ENCODE data around the gene ZMYND8.
"Not testable (repeated sequence)": the region's sequence is repeated elsewhere in the genome, so short reads cannot be mapped to it uniquely, and the experiment has no call there.

Gene ZMYND8

GRCh38 chr20:47356526-47357295, at the start of gene ZMYND8:
ZMYND8 (minus strand) TSS chr20:47356699; CDS start chr20:47356670, 29 bp downstream.
- peak; percentile 83 for DNase-seq

GRCh38 chr20:47405775-47406325, 49.4 kb upstream of the ZMYND8 start:
- no peak for DNase-seq

GRCh38 chr20:47400685-47401084, 44.2 kb upstream of the ZMYND8 start:
- DNase-seq: no peak

GRCh38 chr20:47397652-47398301, 41.3 kb upstream of the ZMYND8 start:
- no peak for DNase-seq

GRCh38 chr20:47396762-47397476, 40.4 kb upstream of the ZMYND8 start:
- DNase-seq: no peak

GRCh38 chr20:47393796-47394514, 37.5 kb upstream of the ZMYND8 start:
- DNase-seq: not testable (repeated sequence)

GRCh38 chr20:47392721-47393073, 36.2 kb upstream of the ZMYND8 start:
- DNase-seq: no peak

GRCh38 chr20:47392015-47392720, 35.7 kb upstream of the ZMYND8 start:
- DNase-seq: no peak

- DNase-seq: no peak
Observed at GRCh38 chr20:47391276-47392010, 34.9 kb upstream of the ZMYND8 start.

GRCh38 chr20:47389867-47390347, 33.4 kb upstream of the ZMYND8 start:
- DNase-seq: no peak

- DNase-seq: not testable (repeated sequence)
Observed at GRCh38 chr20:47385968-47386367, 29.5 kb upstream of the ZMYND8 start.

GRCh38 chr20:47382746-47383415, 26.4 kb upstream of the ZMYND8 start:
- no peak for DNase-seq

GRCh38 chr20:47380481-47380880, 24.0 kb upstream of the ZMYND8 start:
- no peak for DNase-seq

GRCh38 chr20:47379433-47380150, 23.1 kb upstream of the ZMYND8 start:
- DNase-seq: no peak

GRCh38 chr20:47377122-47377722, 20.7 kb upstream of the ZMYND8 start:
- DNase-seq: no peak

GRCh38 chr20:47376096-47376643, 19.7 kb upstream of the ZMYND8 start:
- not testable (repeated sequence) for DNase-seq

- DNase-seq: not testable (repeated sequence)
Observed at GRCh38 chr20:47374121-47374520, 17.6 kb upstream of the ZMYND8 start.

- no peak for DNase-seq
Observed at GRCh38 chr20:47373206-47373733, 16.8 kb upstream of the ZMYND8 start.
